GM12878 (cell line): ENCODE data around the gene ATG5.

Experiments
- CTCF ChIP-seq, 3 experiments: IDR thresholded peaks in 2 of 3; conservative IDR thresholded peaks in 1 of 3; 2 replicates each; pipeline ENCODE4 v1.5.1; 2011; ENCODE audit warnings: low read depth in 3 of 3, low read length in 3 of 3, mild to moderate bottlenecking in 3 of 3, control low read depth in 2 of 3, moderate library complexity in 2 of 3, inconsistent platforms in 1 of 3, mixed read lengths in 1 of 3; ENCODE audit not compliant: control insufficient read depth in 2 of 3, insufficient read depth in 1 of 3; ENCODE audit errors: extremely low read depth in 1 of 3
- NR2F1 ChIP-seq: fragments of 450-650 bp; conservative IDR thresholded peaks from 2 replicates; pipeline ENCODE4 v1.6.1; 2017; ENCODE audit warnings: mild to moderate bottlenecking
- POLR2AphosphoS5 ChIP-seq: IDR thresholded peaks from 2 replicates; pipeline ENCODE4 v1.6.1; 2011; ENCODE audit warnings: mild to moderate bottlenecking, low read length, inconsistent platforms
- ZNF384 ChIP-seq: IDR thresholded peaks from 2 replicates; pipeline ENCODE4 v1.6.1; 2012; ENCODE audit warnings: low read depth, mild to moderate bottlenecking, low read length, improper control_type of control experiment, borderline replicate concordance
- ZNF592 ChIP-seq: fragments of 450-650 bp; IDR thresholded peaks from 2 replicates; pipeline ENCODE4 v1.6.1; 2017; ENCODE audit warnings: mild to moderate bottlenecking, moderate library complexity

GRCh38 chr6:106324726-106325335 is 729 bp downstream of the ATG5 start:
- TF ChIP-seq NR2F1 (no peak), ZNF384 (no peak), CTCF (IDR thresholded peaks at IDR 0.05 in 2 of 3, conservative IDR thresholded peaks at IDR 0.05 in 1 of 3; ENCODE audit: control insufficient read depth in 2 of 3, extremely low read depth in 1 of 3, insufficient read depth in 1 of 3, low read depth in 3 of 3, low read length in 3 of 3) (no peak), ZNF592 (no peak), POLR2AphosphoS5 (no peak)
